ENCODE data around the gene SMAD7.

DNA sequence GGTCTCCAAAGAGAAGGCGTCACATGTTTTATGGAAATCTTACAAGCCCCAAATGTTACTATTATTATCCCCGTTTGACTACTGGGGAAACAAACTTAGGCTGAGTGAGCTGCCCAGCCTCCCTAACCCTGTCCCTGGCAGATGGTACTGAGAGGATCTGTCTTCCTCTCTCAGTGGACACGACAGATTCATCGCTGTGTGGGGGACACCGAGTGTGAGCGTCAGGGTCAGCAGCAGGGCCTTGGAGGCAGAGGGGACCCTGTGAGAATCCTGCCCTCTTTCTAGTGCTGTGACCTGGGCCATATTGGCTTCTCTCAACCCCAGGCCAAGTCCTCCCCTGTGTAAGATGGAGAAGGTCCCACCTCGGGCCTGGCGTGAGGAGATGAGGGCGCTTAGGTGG is 27.1 kb upstream of the SMAD7 start:
- TF ChIP-seq POLR2A (IDR thresholded peaks at IDR 0.05; ENCODE audit: low read length) = no peak
- no peak for TF ChIP-seq GATA1 (IDR thresholded peaks at IDR 0.05; ENCODE audit: low read depth, low read length)
